K562 (cell line): ENCODE measurements around the gene FPGS.

Experiments
- CTCF ChIP-seq, 3 experiments: IDR thresholded peaks in 2 of 3; conservative IDR thresholded peaks in 1 of 3; 2 replicates each; pipeline ENCODE4 v1.5.1; 2011 to 2012; ENCODE audit warnings: low read length in 3 of 3, mild to moderate bottlenecking in 3 of 3, control low read depth in 2 of 3, improper control_type of control experiment in 1 of 3, inconsistent platforms in 1 of 3, low read depth in 1 of 3, mixed read lengths in 1 of 3, moderate library complexity in 1 of 3; ENCODE audit not compliant: insufficient read depth in 2 of 3
- JUNB ChIP-seq: fragments of 450-650 bp; formaldehyde crosslinking; conservative IDR thresholded peaks from 2 replicates; pipeline ENCODE4 v1.4.0; 2020; ENCODE audit warnings: mild to moderate bottlenecking
- KAT7 ChIP-seq: sonication (generic); formaldehyde crosslinking; IDR thresholded peaks from 2 replicates; pipeline ENCODE4 v1.8.0; 2022; ENCODE audit warnings: missing genetic modification reagents, mild to moderate bottlenecking, borderline replicate concordance

DNA sequence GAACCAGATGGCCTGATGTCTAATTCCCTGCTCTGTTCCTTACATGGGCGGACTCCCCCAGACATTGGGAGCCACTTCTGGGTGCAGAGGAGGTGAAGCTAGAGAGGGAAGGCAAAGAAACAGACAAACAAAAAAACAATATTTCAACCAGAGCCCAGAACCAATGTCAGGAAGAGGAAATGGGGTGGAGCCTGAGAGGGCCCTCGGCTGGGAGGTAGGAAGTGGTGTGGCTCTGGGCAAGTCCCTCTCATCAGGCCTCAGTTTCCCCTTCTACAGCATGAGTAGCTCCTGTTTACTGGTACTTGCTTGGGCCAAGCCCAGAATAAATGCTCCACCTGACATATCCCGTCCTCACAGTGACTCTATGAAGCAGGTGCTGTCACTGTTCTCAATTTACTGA is 35.3 kb upstream of the FPGS start:
- TF ChIP-seq JUNB (CRISPR knock-in tag) (no peak), KAT7 (CRISPR knock-in tag) (no peak), CTCF (IDR thresholded peaks at IDR 0.05 in 2 of 3, conservative IDR thresholded peaks at IDR 0.05 in 1 of 3; ENCODE audit: insufficient read depth in 2 of 3, low read depth in 1 of 3, low read length in 3 of 3) (no peak)
